Kidney (tissue), 14 donors: ENCODE measurements around the gene HGFAC. TPM values are rescaled to one million over a fixed set of nuclear protein-coding genes. Genes with fewer than 3 reads are reported as not detected.

Experiments
- DNase-seq, 5 donors: peaks; one replicate each; pipeline ENCODE4 v3.0.0-alpha.2; 2013 to 2020
- FAIRE-seq: peaks from 2 replicates; lab custom pipeline; 2012; peaks lifted over from hg19 to GRCh38; lab: Jason Lieb, UNC
- H3K27ac ChIP-seq, 2 donors: one replicate each; pipeline ENCODE4 v1.7.0; 2013; ENCODE audit warnings: low read depth in 2 of 2, low read length in 2 of 2, inconsistent platforms in 1 of 2
- H3K27me3 ChIP-seq: one replicate; pipeline ENCODE4 v1.7.1; 2013; ENCODE audit warnings: low read length, inconsistent platforms; ENCODE audit not compliant: control insufficient read depth, insufficient read depth
- H3K36me3 ChIP-seq, 3 donors: one replicate each; pipeline versions ENCODE4 v1.7.0 to v1.7.1; 2013; ENCODE audit warnings: low read length in 3 of 3, control low read depth in 1 of 3, inconsistent platforms in 1 of 3; ENCODE audit not compliant: insufficient read depth in 3 of 3, control insufficient read depth in 2 of 3
- H3K4me1 ChIP-seq, 3 donors: one replicate each; pipeline versions ENCODE4 v1.7.0 to v1.7.1; 2013; ENCODE audit warnings: low read length in 3 of 3, inconsistent platforms in 1 of 3, low read depth in 1 of 3; ENCODE audit not compliant: control insufficient read depth in 2 of 3, insufficient read depth in 2 of 3
- H3K4me3 ChIP-seq, 3 donors: one replicate each; pipeline versions ENCODE4 v1.7.0 to v1.8.1; 2013; ENCODE audit warnings: low read length in 3 of 3, control low read depth in 1 of 3, inconsistent platforms in 1 of 3
- H3K9ac ChIP-seq, 3 donors: one replicate each; pipeline versions ENCODE4 v1.7.0 to v1.7.1; 2013; ENCODE audit warnings: low read length in 3 of 3, control low read depth in 1 of 3, inconsistent platforms in 1 of 3
- H3K9me3 ChIP-seq, 3 donors: one replicate each; pipeline versions ENCODE4 v1.7.0 to v1.7.1; 2013; ENCODE audit warnings: low read length in 3 of 3, control low read depth in 1 of 3, inconsistent platforms in 1 of 3; ENCODE audit not compliant: control insufficient read depth in 2 of 3, insufficient read depth in 1 of 3
- CTCF ChIP-seq: IDR thresholded peaks from 3 replicates; pipeline ENCODE4 v1.5.1; 2012; ENCODE audit warnings: mild to moderate bottlenecking, moderate library complexity, borderline replicate concordance; ENCODE audit not compliant: insufficient read depth; ENCODE audit errors: extremely low read depth
- intact Hi-C: fragments of 100-400 bp; cut with DNase I; formaldehyde crosslinking; loops from one replicate; pipeline ENCODE4 v1.11.1; 2022
- polyA plus RNA-seq: library from polyadenylated mRNA; stranded (reverse); fragments of 350-450 nt; fragmentation: Illumina TruSeq; extraction: RNeasy Lipid Tissue Mini Kit (QIAGEN cat#74804); gene quantifications from one replicate; pipeline ENCODE4 v1.2.3, GENCODE V29; 2014; ENCODE audit warnings: low read depth, low replicate concordance; ENCODE audit not compliant: insufficient read depth
- total RNA-seq: library from RNA; stranded (reverse); fragmentation: NEBNext Ultra II Directional; extraction: Animal tissue kit (Norgen Biotek cat#: 25700); gene quantifications from one replicate; pipeline ENCODE4 v1.2.1, GENCODE V29; 2021
- donor health status: control.
- donor health status: control.
- donor health status: control.
- donor health status: control.
- donor health status: control.
- donor health status: DM: yes; HTN: yes; CAD: no.
- donor health status: Normal renal cell carcinoma (clear cell type).

The HGFAC gene
- total and polyA plus RNA-seq, 2 donors from 2014 or later = 0.86 to 1.6 TPM

- DNase-seq (peak; percentile 90 to 94 (median 92)), FAIRE-seq (no peak)
- intact Hi-C loops = no loop called here
- Histone ChIP-seq H3K4me1 (peaks cover 0 to 12% (median 0%) of the 10 kb centered on the region in 3 donors), H3K36me3 (no peaks in the 10 kb centered on the region), H3K27me3 (no peaks in the 10 kb centered on the region), H3K9me3 (no peaks in the 10 kb centered on the region), H3K27ac (no peak overlapping the region), H3K9ac (no peak overlapping the region), H3K4me3 (no peak overlapping the region)
- TF ChIP-seq CTCF = peak; percentile 97
Measured at GRCh38 chr4:3480528-3481112, 38.9 kb downstream of the HGFAC start.

- DNase-seq (no peak), FAIRE-seq (no peak)
Measured at GRCh38 chr4:3481113-3481531, 39.4 kb downstream of the HGFAC start.

GRCh38 chr4:3481783-3482393 lies 40.1 kb downstream of the HGFAC start:
- FAIRE-seq (no peak), DNase-seq (no peak)
- no peaks in the 10 kb centered on the region for H3K36me3 ChIP-seq
- no peak overlapping the region for H3K4me3 ChIP-seq
- peaks cover 0 to 12% (median 0%) of the 10 kb centered on the region in 3 donors for H3K4me1 ChIP-seq
- intact Hi-C loops = no loop called here
- no peaks in the 10 kb centered on the region for H3K9me3 ChIP-seq
- H3K27ac ChIP-seq = no peak overlapping the region
- TF ChIP-seq CTCF = no peak
- H3K9ac ChIP-seq = no peak overlapping the region
- no peaks in the 10 kb centered on the region for H3K27me3 ChIP-seq

More at GRCh38 chr4:3481113-3481531, 39.4 kb downstream of the HGFAC start:
- no peaks in the 10 kb centered on the region for H3K36me3 ChIP-seq
- no peak overlapping the region for H3K27ac ChIP-seq
- no peak overlapping the region for H3K9ac ChIP-seq
- no peaks in the 10 kb centered on the region for H3K27me3 ChIP-seq
- intact Hi-C loops = no loop called here
- no peaks in the 10 kb centered on the region for H3K9me3 ChIP-seq
- H3K4me3 ChIP-seq = no peak overlapping the region
- TF ChIP-seq CTCF = no peak
- H3K4me1 ChIP-seq = peaks cover 0 to 12% (median 0%) of the 10 kb centered on the region in 3 donors
